Amniotic stem cell (primary cell): ENCODE measurements around the gene COL6A1.
"Not testable (repeated sequence)": the region's sequence is repeated elsewhere in the genome, so short reads cannot be mapped to it uniquely, and the experiment has no call there.

Experiments used
- DNase-seq: peaks from one replicate; lab custom pipeline; 2025; lab: John Stamatoyannopoulos, UW

Gene COL6A1

GRCh38 chr21:46028573-46029091 lies 47.1 kb downstream of the COL6A1 start:
- no peak for DNase-seq

DNA sequence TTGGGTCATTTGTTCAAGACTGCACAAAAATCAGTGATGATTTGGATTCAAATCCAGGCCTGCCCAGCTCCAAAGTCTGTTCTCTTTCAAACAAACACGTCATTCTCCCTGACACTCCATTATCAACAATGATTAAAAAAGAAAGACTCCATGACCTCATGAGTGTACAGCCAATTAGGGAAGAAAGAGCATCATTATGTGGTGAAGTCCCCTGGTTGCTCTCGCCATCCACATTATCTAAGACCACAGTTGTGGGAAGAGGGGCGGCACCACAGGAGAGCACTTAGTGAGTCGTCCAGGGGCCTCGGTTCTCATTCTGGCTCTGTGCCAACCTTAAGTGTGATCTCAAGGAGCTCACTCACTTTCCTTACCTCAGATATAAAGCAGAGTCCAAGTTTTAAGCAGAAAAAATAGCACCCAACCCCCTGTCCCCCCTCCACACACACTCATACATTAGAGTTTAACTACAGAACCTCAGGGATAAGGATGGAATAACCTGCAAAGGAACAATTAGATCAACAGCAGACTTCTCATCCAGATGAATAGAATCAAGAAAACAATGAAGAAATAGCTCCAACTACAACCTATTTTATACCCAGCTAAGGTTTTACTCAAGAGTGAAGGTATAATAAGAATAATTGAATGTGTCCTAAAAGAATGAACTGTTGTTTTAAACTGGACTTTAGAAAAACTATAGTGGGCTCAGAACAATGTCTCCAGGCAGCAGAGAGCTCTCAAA lies 47.8 kb downstream of the COL6A1 start:
- DNase-seq, result no peak

DNA sequence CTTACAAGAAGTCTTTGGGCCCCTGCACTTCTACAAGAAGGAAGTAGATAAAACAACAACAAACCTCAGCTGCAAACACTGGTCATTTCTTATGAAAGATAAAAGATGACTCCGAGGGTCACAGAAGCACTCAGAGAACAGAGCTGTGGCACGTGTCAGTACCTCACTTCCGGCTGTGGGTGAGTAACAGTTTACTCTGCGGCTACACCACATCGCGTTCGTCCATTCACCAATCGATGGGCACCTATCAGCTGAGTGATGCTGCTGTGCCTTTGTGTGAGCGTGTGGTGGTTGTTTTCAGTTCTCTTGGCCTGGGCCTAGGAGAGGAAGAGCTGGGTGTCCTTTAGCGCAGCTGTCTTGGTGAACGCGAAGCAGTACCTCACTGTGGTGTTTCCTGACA lies 49.9 kb downstream of the COL6A1 start:
- DNase-seq, result no peak

DNA sequence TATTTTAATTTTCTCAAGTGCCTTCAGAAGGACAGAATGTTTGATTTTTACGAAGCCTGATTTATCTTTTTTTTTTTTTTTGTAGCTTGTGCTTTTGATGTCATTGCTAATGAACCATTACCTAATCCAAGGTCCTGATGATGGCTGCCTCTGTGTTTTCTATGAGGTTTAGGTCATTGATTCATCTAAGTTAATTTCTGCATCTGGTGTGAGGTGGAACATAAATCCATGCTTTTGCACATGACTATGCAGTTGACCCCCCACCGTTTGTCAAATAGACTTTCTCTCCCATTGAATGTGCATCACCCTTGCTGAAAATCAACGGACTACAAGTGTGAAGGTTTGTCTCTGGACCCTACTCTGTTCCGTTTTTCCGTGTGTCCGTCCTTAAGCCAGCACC lies 50.5 kb downstream of the COL6A1 start:
- no peak for DNase-seq

DNA sequence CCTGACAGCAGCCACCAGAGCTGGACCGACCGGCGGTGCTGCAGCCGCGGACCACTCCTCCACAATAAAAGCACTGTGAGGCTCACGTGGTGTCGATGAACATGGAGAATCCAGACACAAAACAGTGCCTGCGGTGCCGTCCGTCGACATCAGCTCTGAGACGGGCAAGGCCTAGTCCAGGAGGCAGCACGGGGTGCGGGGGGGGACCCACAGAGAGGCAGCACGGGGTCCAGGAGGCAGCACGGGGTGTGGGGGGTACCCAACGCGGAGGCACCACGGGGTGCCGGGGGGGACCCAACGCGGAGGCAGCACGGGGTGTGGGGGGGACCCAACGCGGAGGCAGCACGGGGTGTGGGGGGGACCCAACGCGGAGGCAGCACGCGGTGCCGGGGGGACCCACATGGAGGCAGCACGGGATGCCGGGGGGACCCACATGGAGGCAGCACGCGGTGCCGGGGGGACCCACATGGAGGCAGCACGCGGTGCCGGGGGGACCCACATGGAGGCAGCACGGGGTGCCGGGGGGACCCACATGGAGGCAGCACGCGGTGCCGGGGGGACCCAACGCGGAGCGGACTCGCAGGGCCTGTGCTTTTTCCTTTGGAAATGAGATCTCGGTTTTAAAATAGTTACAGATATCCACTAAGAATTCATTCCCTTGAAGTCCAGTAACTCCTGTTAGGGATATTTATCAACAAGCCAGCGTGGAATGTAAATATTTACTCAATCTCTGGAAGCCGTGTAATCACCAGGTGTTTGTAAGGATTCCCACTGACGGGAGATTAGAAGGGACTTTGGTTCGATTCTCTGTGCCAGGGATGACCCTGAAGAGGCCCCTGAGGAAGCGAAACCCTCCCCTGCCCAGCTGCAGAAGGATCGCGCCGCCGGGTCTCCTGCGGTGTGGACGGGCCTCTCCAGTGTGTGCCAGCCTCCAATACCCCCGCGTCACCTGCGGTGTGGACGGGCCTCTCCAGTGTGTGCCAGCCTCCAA lies 52.1 kb downstream of the COL6A1 start:
- no peak for DNase-seq

GRCh38 chr21:46035809-46036695 lies 54.5 kb downstream of the COL6A1 start:
- no peak for DNase-seq

- no peak for DNase-seq
These were observed 55.2 kb downstream of the COL6A1 start for GRCh38 chr21:46036696-46037330.

GRCh38 chr21:46037331-46038325 lies 56.1 kb downstream of the COL6A1 start:
- no peak for DNase-seq

DNA sequence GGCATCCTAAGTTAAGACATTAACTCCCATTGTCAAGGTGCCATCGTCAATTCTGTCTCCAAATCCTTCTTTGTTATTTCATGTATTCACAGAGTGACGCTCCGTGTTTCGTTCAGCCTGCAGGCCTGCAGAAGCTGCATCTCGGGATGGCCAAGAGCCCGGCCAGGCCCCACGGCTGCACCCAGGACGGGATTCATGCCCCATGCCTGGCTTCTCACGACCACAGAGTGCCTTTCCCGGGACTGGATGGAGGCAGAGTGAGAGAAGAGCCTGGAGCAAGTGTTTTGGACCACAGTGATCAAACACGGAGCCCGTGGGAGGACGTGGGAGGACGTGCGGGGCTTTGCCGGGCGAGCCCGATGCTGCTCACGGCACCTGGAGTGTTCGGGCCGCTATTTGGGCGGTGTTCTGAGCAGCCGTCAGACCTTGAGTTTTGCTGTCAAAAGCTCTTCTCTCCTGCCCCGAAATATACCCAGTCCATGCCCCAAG lies 56.8 kb downstream of the COL6A1 start:
- no peak for DNase-seq

GRCh38 chr21:46038871-46039397 lies 57.4 kb downstream of the COL6A1 start:
- peak; percentile 31 for DNase-seq

DNA sequence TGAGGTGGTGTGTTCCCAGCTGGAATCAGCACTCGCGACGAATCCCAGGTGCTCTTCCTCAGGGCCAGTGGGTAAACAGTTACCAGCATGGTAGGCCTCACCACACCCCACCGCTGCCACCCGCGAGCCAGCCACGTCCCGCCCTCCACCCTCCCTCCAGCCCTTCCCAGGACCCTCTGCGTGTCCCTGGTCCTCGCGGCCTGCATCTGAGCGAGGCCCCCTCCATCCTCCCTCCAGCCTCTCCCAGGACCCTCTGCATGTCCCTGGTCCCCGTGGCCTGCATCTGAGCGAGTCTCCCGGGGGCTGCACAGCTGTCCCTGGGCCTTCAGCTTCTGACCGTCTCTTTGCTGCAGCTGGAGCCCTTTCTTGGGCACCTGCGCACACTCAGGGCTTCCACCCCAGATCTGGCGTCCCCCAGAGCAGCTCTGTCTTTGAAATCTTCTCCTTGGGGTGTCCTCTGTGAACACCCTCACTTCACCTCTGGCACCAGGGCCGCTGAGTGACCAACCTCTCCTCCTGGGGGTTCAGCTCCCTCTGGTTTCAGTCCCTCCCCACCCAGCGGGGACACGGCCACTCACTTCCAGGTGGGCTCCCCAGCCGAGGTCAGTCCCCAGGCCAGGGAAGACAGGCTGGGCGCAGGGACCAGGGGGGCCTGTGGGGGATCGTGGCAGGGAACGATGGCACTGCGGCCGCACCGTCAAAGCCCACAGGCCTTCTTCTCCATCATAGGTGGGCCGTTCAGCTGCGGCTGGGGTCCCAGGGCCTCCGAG lies 58.5 kb downstream of the COL6A1 start:
- no peak for DNase-seq

GRCh38 chr21:46040707-46041106 lies 59.1 kb downstream of the COL6A1 start:
- no peak for DNase-seq

GRCh38 chr21:46041183-46041582 lies 59.6 kb downstream of the COL6A1 start:
- no peak for DNase-seq

DNA sequence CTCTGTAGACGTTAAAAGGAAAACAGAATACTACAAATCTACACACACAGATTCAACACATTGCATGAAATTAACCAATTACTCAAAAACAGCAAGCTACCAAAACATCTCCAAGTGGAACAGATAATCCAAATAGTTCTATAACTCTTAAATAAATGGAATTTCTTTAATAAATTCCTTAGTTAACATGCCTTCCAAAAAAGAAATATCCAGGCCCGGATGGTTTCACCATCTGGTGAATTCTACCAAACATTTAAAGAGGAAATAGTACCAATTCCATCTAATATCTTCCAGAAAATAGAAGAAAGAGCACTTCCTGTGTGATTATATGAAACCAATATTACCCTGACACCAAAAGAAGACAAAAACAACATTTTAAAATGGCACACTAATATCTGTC lies 63.6 kb downstream of the COL6A1 start:
- no peak for DNase-seq

- DNase-seq, result no peak
These were observed 64.9 kb downstream of the COL6A1 start for GRCh38 chr21:46046471-46046870.

- not testable (repeated sequence) for DNase-seq
These were observed 65.3 kb downstream of the COL6A1 start for GRCh38 chr21:46046906-46047305.

DNA sequence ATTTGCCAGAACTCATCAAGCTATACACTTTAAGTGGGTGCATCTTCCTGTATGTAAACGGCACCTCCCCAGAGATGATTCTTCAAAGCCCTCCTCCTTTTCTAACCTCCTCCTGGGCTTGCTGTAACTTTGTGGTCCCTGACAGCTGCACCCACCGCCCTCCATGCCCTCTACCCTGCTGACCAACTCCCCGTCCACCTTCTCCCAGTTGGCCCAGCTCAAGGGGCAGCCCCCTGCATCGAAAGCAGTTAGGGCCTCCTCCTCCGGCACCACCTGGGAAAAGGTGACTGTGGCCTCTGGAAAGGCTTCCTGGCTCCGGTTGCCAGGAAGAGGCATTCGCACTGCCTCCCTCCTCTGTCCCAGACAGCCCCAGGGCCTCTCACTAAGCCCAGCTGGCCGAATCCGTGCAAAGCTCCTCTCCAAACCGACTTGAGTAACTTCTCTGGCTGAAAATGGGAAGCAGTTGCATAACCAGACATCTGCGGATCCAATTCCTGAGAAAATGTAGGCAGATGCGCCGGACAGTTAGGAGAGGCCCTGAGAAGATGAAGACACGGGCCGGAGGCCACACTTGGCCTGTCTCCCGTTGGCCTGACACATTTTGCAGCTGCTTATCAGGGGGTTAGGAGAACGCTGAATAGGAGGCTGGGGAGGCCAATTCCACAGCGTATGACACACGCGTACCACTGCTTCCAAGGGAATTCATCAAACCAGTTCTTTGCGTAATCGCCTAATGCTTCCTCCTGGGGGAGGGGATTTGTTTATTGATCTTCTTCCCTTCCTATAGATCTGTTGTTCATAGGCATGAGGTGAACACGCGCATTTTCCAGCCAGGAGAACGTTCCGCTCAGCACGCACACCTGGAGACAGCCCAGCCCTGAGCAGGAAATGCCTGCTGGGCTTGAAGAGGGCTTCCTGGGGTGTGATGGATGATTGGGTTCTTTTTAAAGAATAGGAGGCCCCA lies 67.6 kb downstream of the COL6A1 start:
- peak; percentile 89 for DNase-seq
